ENCODE data around the gene AIFM2.
"Not testable (repeated sequence)": the region's sequence is repeated elsewhere in the genome, so short reads cannot be mapped to it uniquely, and the experiment has no call there.

The AIFM2 gene

DNA sequence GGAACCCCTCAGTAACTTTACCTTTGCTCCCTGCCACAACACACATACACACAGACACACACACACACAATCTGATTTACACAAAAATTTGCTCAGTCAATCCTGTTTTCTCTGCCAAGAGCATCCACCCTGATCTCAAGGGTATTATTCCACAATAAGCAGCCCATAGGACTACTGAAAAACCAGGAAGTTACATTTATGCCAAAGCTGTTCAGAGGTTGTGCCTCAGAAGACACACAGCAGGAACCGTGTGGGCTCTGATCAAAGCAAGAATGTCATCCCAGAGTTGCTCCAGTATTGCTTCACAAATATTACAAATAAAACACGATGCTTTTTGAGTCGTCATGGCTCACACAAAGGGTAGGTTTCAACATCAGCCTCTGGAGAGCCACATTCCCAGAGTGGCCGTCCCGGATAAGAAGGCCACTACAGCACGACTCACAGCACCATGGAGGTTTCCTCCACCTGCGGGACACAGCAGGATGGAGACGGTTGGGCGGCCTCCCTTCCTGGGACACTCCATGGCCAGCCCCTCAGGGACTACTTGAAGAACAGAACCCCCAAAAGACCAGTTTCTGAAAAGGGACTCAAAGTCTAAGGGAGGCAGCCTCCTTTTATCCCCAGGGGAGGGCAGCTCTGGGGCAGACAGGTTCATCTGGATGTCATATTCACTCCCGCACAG, 1.6 kb downstream of the AIFM2 start:
- no peaks in the 10 kb centered on the region for H3K36me3 ChIP-seq (ENCODE audit: insufficient read depth, insufficient read length, low read length)
- peaks cover 20% of the 10 kb centered on the region for H3K27me3 ChIP-seq (ENCODE audit: insufficient read depth, insufficient read length)
- no peak overlapping the region for H3K4me3 ChIP-seq (ENCODE audit: insufficient read length, low read depth)
- no peaks in the 10 kb centered on the region for H3K4me1 ChIP-seq (ENCODE audit: insufficient read depth, insufficient read length)
- H3K9me3 ChIP-seq (ENCODE audit: insufficient read depth, low read length) = no peaks in the 10 kb centered on the region
- no peak overlapping the region for H3K9ac ChIP-seq (ENCODE audit: insufficient read length, low read depth)
- no peak for DNase-seq (ENCODE audit: low read depth, low spot score)
- TF ChIP-seq ZNF274 (IDR thresholded peaks at IDR 0.05; ENCODE audit: low read depth, low read length) (no peak), SUZ12 (IDR thresholded peaks at IDR 0.05; ENCODE audit: extremely low read depth, insufficient read depth, insufficient read length) (no peak), YY1 (IDR thresholded peaks at IDR 0.05; ENCODE audit: insufficient read depth, insufficient read length) (no peak)

DNA sequence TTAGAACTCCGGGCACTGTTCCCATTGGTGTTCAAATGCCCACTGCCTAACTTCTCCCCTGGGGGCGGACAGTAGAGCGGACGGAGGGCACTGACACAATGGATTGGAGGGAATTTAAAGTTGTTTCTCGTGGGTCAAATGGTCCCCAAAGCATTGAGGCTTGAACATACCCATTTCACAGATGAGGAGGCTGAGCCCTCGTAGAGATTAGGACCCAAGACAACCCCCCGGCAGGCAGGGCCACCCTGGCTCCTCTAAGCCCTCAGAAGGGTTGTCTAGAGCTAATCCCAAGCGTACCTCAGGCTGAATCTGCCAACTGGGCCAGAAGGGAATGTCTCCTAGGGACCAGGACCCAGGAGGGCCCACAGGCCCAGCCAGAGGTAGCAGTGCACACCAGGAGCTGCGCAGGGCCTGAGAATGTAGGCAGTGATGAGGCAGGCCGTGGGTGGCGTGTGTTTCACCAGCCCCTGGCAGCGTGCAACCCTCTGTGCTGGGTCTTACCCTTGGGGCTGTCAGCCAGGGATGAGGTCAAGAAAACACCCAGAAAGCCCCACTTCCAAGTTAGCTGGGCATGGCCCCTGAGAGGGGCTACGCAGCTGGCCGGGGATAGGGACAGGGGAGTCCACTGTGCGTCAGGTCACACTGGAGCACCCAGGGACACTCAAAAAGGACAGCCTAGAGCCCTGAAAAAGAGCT, 5.8 kb downstream of the AIFM2 start:
- Histone ChIP-seq H3K9me3 (ENCODE audit: insufficient read depth, low read length) (no peaks in the 10 kb centered on the region; the same call in 1 of the 2 replicates), H3K36me3 (ENCODE audit: insufficient read depth, insufficient read length, low read length) (no peaks in the 10 kb centered on the region), H3K9ac (ENCODE audit: insufficient read length, low read depth) (no peak overlapping the region), H3K4me3 (ENCODE audit: insufficient read length, low read depth) (no peak overlapping the region), H3K4me1 (ENCODE audit: insufficient read depth, insufficient read length) (no peaks in the 10 kb centered on the region), H3K27me3 (ENCODE audit: insufficient read depth, insufficient read length) (peaks cover 4% of the 10 kb centered on the region)
- DNase-seq (ENCODE audit: low read depth, low spot score) = no peak
- no peak for TF ChIP-seq SUZ12 (IDR thresholded peaks at IDR 0.05; ENCODE audit: extremely low read depth, insufficient read depth, insufficient read length)
- no peak for TF ChIP-seq ZNF274 (IDR thresholded peaks at IDR 0.05; ENCODE audit: low read depth, low read length)
- no peak for TF ChIP-seq YY1 (IDR thresholded peaks at IDR 0.05; ENCODE audit: insufficient read depth, insufficient read length)

- no peak overlapping the region for H3K9ac ChIP-seq (ENCODE audit: insufficient read length, low read depth)
- no peak for DNase-seq (ENCODE audit: low read depth, low spot score)
- TF ChIP-seq ZNF274 (IDR thresholded peaks at IDR 0.05; ENCODE audit: low read depth, low read length) (no peak), SUZ12 (IDR thresholded peaks at IDR 0.05; ENCODE audit: extremely low read depth, insufficient read depth, insufficient read length) (no peak), YY1 (IDR thresholded peaks at IDR 0.05; ENCODE audit: insufficient read depth, insufficient read length) (no peak)
These were observed 6.6 kb downstream of the AIFM2 start for GRCh38 chr10:70125918-70126552.

GRCh38 chr10:70124918-70125317, 7.7 kb downstream of the AIFM2 start:
- peaks cover 7% of the 10 kb centered on the region for H3K36me3 ChIP-seq (ENCODE audit: insufficient read depth, insufficient read length, low read length)
- no peak for TF ChIP-seq SUZ12 (IDR thresholded peaks at IDR 0.05; ENCODE audit: extremely low read depth, insufficient read depth, insufficient read length)
- TF ChIP-seq ZNF274 (IDR thresholded peaks at IDR 0.05; ENCODE audit: low read depth, low read length) = no peak
- TF ChIP-seq YY1 (IDR thresholded peaks at IDR 0.05; ENCODE audit: insufficient read depth, insufficient read length) = no peak

More at GRCh38 chr10:70125918-70126552, 6.6 kb downstream of the AIFM2 start:
- Histone ChIP-seq H3K9me3 (ENCODE audit: insufficient read depth, low read length) (no peaks in the 10 kb centered on the region; the same call in 1 of the 2 replicates), H3K36me3 (ENCODE audit: insufficient read depth, insufficient read length, low read length) (no peaks in the 10 kb centered on the region), H3K4me1 (ENCODE audit: insufficient read depth, insufficient read length) (no peaks in the 10 kb centered on the region), H3K4me3 (ENCODE audit: insufficient read length, low read depth) (no peak overlapping the region), H3K27me3 (ENCODE audit: insufficient read depth, insufficient read length) (no peaks in the 10 kb centered on the region)

GRCh38 chr10:70124415-70124814, 8.2 kb downstream of the AIFM2 start:
- DNase-seq (ENCODE audit: low read depth, low spot score) = no peak
- H3K36me3 ChIP-seq (ENCODE audit: insufficient read depth, insufficient read length, low read length) = peaks cover 10% of the 10 kb centered on the region
- H3K4me1 ChIP-seq (ENCODE audit: insufficient read depth, insufficient read length) = no peaks in the 10 kb centered on the region
- no peak overlapping the region for H3K4me3 ChIP-seq (ENCODE audit: insufficient read length, low read depth)
- no peaks in the 10 kb centered on the region; the same call in 1 of the 2 replicates for H3K9me3 ChIP-seq (ENCODE audit: insufficient read depth, low read length)
- TF ChIP-seq YY1 (IDR thresholded peaks at IDR 0.05; ENCODE audit: insufficient read depth, insufficient read length) (no peak), ZNF274 (IDR thresholded peaks at IDR 0.05; ENCODE audit: low read depth, low read length) (no peak), SUZ12 (IDR thresholded peaks at IDR 0.05; ENCODE audit: extremely low read depth, insufficient read depth, insufficient read length) (no peak)
- no peak overlapping the region for H3K9ac ChIP-seq (ENCODE audit: insufficient read length, low read depth)
- no peaks in the 10 kb centered on the region for H3K27me3 ChIP-seq (ENCODE audit: insufficient read depth, insufficient read length)

More at GRCh38 chr10:70124918-70125317, 7.7 kb downstream of the AIFM2 start:
- no peak for DNase-seq (ENCODE audit: low read depth, low spot score)
- no peak overlapping the region for H3K4me3 ChIP-seq (ENCODE audit: insufficient read length, low read depth)
- H3K9ac ChIP-seq (ENCODE audit: insufficient read length, low read depth) = no peak overlapping the region
- H3K4me1 ChIP-seq (ENCODE audit: insufficient read depth, insufficient read length) = no peaks in the 10 kb centered on the region
- no peaks in the 10 kb centered on the region; the same call in 1 of the 2 replicates for H3K9me3 ChIP-seq (ENCODE audit: insufficient read depth, low read length)
- H3K27me3 ChIP-seq (ENCODE audit: insufficient read depth, insufficient read length) = no peaks in the 10 kb centered on the region

DNA sequence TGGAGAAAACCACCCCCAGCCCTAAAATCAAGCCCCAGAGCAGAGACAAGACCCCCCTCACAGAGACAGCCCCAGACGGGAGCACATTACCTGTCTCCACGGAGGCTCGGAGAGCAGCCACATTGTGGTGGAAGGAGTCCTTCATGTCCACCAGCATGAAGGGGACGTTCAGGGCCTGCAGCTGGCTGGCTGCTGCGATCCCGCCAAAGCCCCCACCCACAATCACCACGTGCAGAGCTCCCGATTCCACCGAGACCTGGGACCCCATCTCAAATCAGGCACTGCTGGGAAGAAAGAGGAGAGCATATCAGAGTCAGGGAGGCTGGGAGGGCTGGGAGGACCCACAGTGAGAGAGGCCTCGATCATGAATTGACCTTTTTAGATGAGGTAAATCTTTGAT, 8.8 kb downstream of the AIFM2 start:
- no peak overlapping the region for H3K9ac ChIP-seq (ENCODE audit: insufficient read length, low read depth)
- no peaks in the 10 kb centered on the region; the same call in 1 of the 2 replicates for H3K9me3 ChIP-seq (ENCODE audit: insufficient read depth, low read length)
- H3K36me3 ChIP-seq (ENCODE audit: insufficient read depth, insufficient read length, low read length) = peaks cover 12% of the 10 kb centered on the region
- DNase-seq (ENCODE audit: low read depth, low spot score) = no peak
- no peaks in the 10 kb centered on the region for H3K27me3 ChIP-seq (ENCODE audit: insufficient read depth, insufficient read length)
- H3K4me3 ChIP-seq (ENCODE audit: insufficient read length, low read depth) = no peak overlapping the region
- no peaks in the 10 kb centered on the region for H3K4me1 ChIP-seq (ENCODE audit: insufficient read depth, insufficient read length)
- TF ChIP-seq SUZ12 (IDR thresholded peaks at IDR 0.05; ENCODE audit: extremely low read depth, insufficient read depth, insufficient read length) (no peak), YY1 (IDR thresholded peaks at IDR 0.05; ENCODE audit: insufficient read depth, insufficient read length) (no peak), ZNF274 (IDR thresholded peaks at IDR 0.05; ENCODE audit: low read depth, low read length) (no peak)

GRCh38 chr10:70123166-70123565, 9.5 kb downstream of the AIFM2 start:
- H3K4me3 ChIP-seq (ENCODE audit: insufficient read length, low read depth); DNase-seq (ENCODE audit: low read depth, low spot score); H3K9ac ChIP-seq (ENCODE audit: insufficient read length, low read depth); H3K4me1 ChIP-seq (ENCODE audit: insufficient read depth, insufficient read length); H3K27me3 ChIP-seq (ENCODE audit: insufficient read depth, insufficient read length); H3K9me3 ChIP-seq (ENCODE audit: insufficient read depth, low read length): not testable (repeated sequence)
- H3K36me3 ChIP-seq (ENCODE audit: insufficient read depth, insufficient read length, low read length) = peaks cover 14% of the 10 kb centered on the region
